H1 (cell line): ENCODE data around the gene PGF. TPM values are rescaled to one million over a fixed set of nuclear protein-coding genes. Genes with fewer than 3 reads are reported as not detected.

ENCODE experiments used
- CTCF ChIA-PET: fragments of 300-600 bp; sonication (Branson Sonifier 250); formaldehyde crosslinking; loops from one replicate; lab custom pipeline; 2021; ENCODE audit not compliant: partially characterized antibody; lab: Charles Lee
- POLR2A ChIA-PET: fragments of 300-600 bp; sonication (Branson Sonifier 250); formaldehyde crosslinking; loops from one replicate; lab custom pipeline; 2021; ENCODE audit warnings: inconsistent platforms; ENCODE audit not compliant: partially characterized antibody; lab: Charles Lee
- DNase-seq, 2 experiments: peaks; one replicate each; pipeline versions ENCODE4 v3.0.0 to v3.0.0-alpha.2; 2010 to 2022; ENCODE audit warnings: low spot score in 2 of 2, low read depth in 1 of 2, mixed read lengths in 1 of 2
- FAIRE-seq: peaks from 2 replicates; lab custom pipeline; 2011; peaks lifted over from hg19 to GRCh38; lab: Jason Lieb, UNC
- H2AFZ ChIP-seq: 2 replicates; pipeline ENCODE4 v1.8.1; 2012; ENCODE audit warnings: low read length, inconsistent platforms
- H2AK5ac ChIP-seq: 2 replicates; pipeline ENCODE4 v1.6.1; 2013; ENCODE audit warnings: low read depth, low read length
- H2BK120ac ChIP-seq: replicated peaks from 2 replicates; pipeline ENCODE3; 2013; ENCODE audit warnings: low read depth, low read length, inconsistent platforms
- H2BK12ac ChIP-seq: 2 replicates; pipeline ENCODE4 v1.6.1; 2013; ENCODE audit warnings: low read depth, low read length
- H2BK15ac ChIP-seq: 2 replicates; pipeline ENCODE4 v1.6.1; 2013; ENCODE audit warnings: low read length
- H2BK20ac ChIP-seq: 2 replicates; pipeline ENCODE4 v1.6.1; 2013; ENCODE audit warnings: low read length
- H2BK5ac ChIP-seq: 2 replicates; pipeline ENCODE4 v1.6.1; 2013; ENCODE audit warnings: low read depth, low read length
- H3K14ac ChIP-seq: 2 replicates; pipeline ENCODE4 v1.6.1; 2013; ENCODE audit warnings: inconsistent platforms; ENCODE audit not compliant: insufficient read length
- H3K18ac ChIP-seq: 2 replicates; pipeline ENCODE4 v1.6.1; 2013; ENCODE audit warnings: low read length; ENCODE audit errors: extremely low read depth
- H3K23ac ChIP-seq: 2 replicates; pipeline ENCODE4 v1.6.1; 2013; ENCODE audit warnings: inconsistent platforms; ENCODE audit not compliant: insufficient read length
- H3K23me2 ChIP-seq: 2 replicates; pipeline ENCODE4 v1.6.1; 2013; ENCODE audit warnings: low read depth, low read length
- H3K27ac ChIP-seq: 2 replicates; pipeline ENCODE4 v1.6.1; 2011; ENCODE audit warnings: low read depth, low read length, inconsistent platforms
- H3K27me3 ChIP-seq, 4 experiments: replicated peaks in 1 of 4; 1 replicate in 1 of 4; 2 replicates in 3 of 4; pipeline versions ENCODE4 v1.6.1 to v1.8.1; 2011 to 2013; ENCODE audit warnings: low read length in 3 of 4, mild to moderate bottlenecking in 3 of 4, inconsistent platforms in 2 of 4, mixed read lengths in 2 of 4, moderate library complexity in 1 of 4; ENCODE audit not compliant: control insufficient read depth in 3 of 4, insufficient read depth in 3 of 4; ENCODE audit errors: extremely low read depth in 1 of 4
- H3K36me3 ChIP-seq, 4 experiments: 2 replicates each; pipeline versions ENCODE4 v1.6.1 to v1.8.1; 2011 to 2013; ENCODE audit warnings: mild to moderate bottlenecking in 4 of 4, low read length in 3 of 4, moderate library complexity in 2 of 4, control low read depth in 1 of 4, inconsistent platforms in 1 of 4; ENCODE audit not compliant: insufficient read depth in 4 of 4, control insufficient read depth in 2 of 4
- H3K4ac ChIP-seq: replicated peaks from 2 replicates; pipeline ENCODE3; 2013; ENCODE audit warnings: low read length, low read depth, mixed read lengths, inconsistent platforms; ENCODE audit not compliant: insufficient read length
- H3K4me1 ChIP-seq, 4 experiments: replicated peaks in 1 of 4; 1 replicate in 1 of 4; 2 replicates in 3 of 4; pipeline versions ENCODE4 v1.6.1 to v1.8.1; 2011 to 2013; ENCODE audit warnings: low read length in 3 of 4, inconsistent platforms in 2 of 4, mixed read lengths in 1 of 4; ENCODE audit not compliant: insufficient read depth in 4 of 4, control insufficient read depth in 3 of 4
- H3K4me2 ChIP-seq, 2 experiments: 2 replicates each; pipeline versions ENCODE4 v1.6.1 to v1.8.1; 2011 to 2013; ENCODE audit warnings: low read depth in 2 of 2, low read length in 2 of 2, control low read depth in 1 of 2, inconsistent platforms in 1 of 2, mild to moderate bottlenecking in 1 of 2; ENCODE audit not compliant: insufficient read depth in 1 of 2
- H3K4me3 ChIP-seq, 4 experiments: fragments of 200-600, 300-600 bp in 1 of 4; sonication (generic), shearing (Covaris generic), sonication (Bioruptor Twin) in 1 of 4; 2 replicates each; pipeline versions ENCODE4 v1.5.1 to v1.8.1; 2011 to 2016; ENCODE audit warnings: low read length in 4 of 4, low read depth in 3 of 4, control low read depth in 2 of 4, inconsistent platforms in 2 of 4, mild to moderate bottlenecking in 2 of 4, mixed read lengths in 1 of 4, moderate library complexity in 1 of 4; ENCODE audit not compliant: insufficient read depth in 2 of 4; ENCODE audit errors: extremely low read depth in 1 of 4
- H3K56ac ChIP-seq: replicated peaks from 2 replicates; pipeline ENCODE3; 2013; ENCODE audit warnings: low read depth, mild to moderate bottlenecking, mixed read lengths, low read length, inconsistent platforms; ENCODE audit not compliant: insufficient read length
- H3K79me1 ChIP-seq: 2 replicates; pipeline ENCODE4 v1.6.1; 2013; ENCODE audit warnings: low read depth, low read length, control low read depth
- H3K79me2 ChIP-seq, 2 experiments: 2 replicates each; pipeline versions ENCODE4 v1.6.1 to v1.8.1; 2012 to 2013; ENCODE audit warnings: low read length in 2 of 2, mild to moderate bottlenecking in 2 of 2, inconsistent platforms in 1 of 2; ENCODE audit not compliant: insufficient read depth in 2 of 2, control insufficient read depth in 1 of 2
- H3K9ac ChIP-seq, 4 experiments: replicated peaks in 1 of 4; 1 replicate in 1 of 4; 2 replicates in 3 of 4; pipeline versions ENCODE4 v1.6.1 to v1.8.1; 2011 to 2013; ENCODE audit warnings: low read depth in 3 of 4, low read length in 3 of 4, control low read depth in 2 of 4, mild to moderate bottlenecking in 2 of 4, moderate library complexity in 2 of 4, inconsistent platforms in 1 of 4; ENCODE audit errors: extremely low read depth in 1 of 4
- H3K9me3 ChIP-seq, 2 experiments: 2 replicates each; pipeline versions ENCODE4 v1.6.1 to v1.8.1; 2012 to 2013; ENCODE audit warnings: mild to moderate bottlenecking in 2 of 2, moderate library complexity in 2 of 2, control low read depth in 1 of 2, inconsistent platforms in 1 of 2, low read depth in 1 of 2, low read length in 1 of 2, mixed read lengths in 1 of 2; ENCODE audit not compliant: insufficient read depth in 2 of 2
- H4K20me1 ChIP-seq, 2 experiments: replicated peaks in 1 of 2; 2 replicates each; pipeline versions ENCODE3 to v1.8.1; 2011 to 2013; ENCODE audit warnings: inconsistent platforms in 2 of 2, low read length in 2 of 2, mild to moderate bottlenecking in 1 of 2; ENCODE audit not compliant: insufficient read depth in 2 of 2, control insufficient read depth in 1 of 2
- H4K5ac ChIP-seq: 2 replicates; pipeline ENCODE4 v1.6.1; 2013; ENCODE audit warnings: low read length, low read depth, mixed read lengths, inconsistent platforms; ENCODE audit not compliant: insufficient read length
- H4K8ac ChIP-seq: 2 replicates; pipeline ENCODE4 v1.8.0; 2013; ENCODE audit warnings: mild to moderate bottlenecking, moderate library complexity, low read length, inconsistent platforms; ENCODE audit not compliant: insufficient read depth; ENCODE audit errors: extremely low read depth
- H4K91ac ChIP-seq: replicated peaks from 2 replicates; pipeline ENCODE3; 2013; ENCODE audit warnings: low read length, mixed read lengths, inconsistent platforms; ENCODE audit not compliant: insufficient read length
- SP2 ChIP-seq: IDR thresholded peaks from 2 replicates; pipeline ENCODE4 v1.6.1; 2012; ENCODE audit warnings: mild to moderate bottlenecking, low read length, inconsistent platforms
- TBP ChIP-seq: IDR thresholded peaks from 2 replicates; pipeline ENCODE4 v1.6.1; 2011; ENCODE audit warnings: low read depth, low read length, improper control_type of control experiment
- WGBS, 2 experiments: shearing (Covaris generic) in 1 of 2; methylation state at CpG; one replicate each; pipeline versions ENCODE4 v1.1.6 to v1.1.7; 2013 to 2015; ENCODE audit warnings: low lambda C conversion rate in 2 of 2, mixed read lengths in 2 of 2, inconsistent platforms in 1 of 2, low coverage in 1 of 2, missing lambda C conversion rate in 1 of 2; ENCODE audit not compliant: insufficient replicate concordance in 2 of 2, insufficient coverage in 1 of 2, insufficient read length in 1 of 2; ENCODE audit errors: extremely low coverage in 1 of 2, missing lambda C conversion rate in 1 of 2; 5-methylcytosine and 5-hydroxymethylcytosine counted together
- polyA plus RNA-seq, 7 experiments: library from polyadenylated mRNA; depleted of rRNA in 3 of 7; stranded (reverse) in 5 of 7; unstranded in 2 of 7; fragments of >200 nt in 5 of 7; fragments of 200-250 nt in 2 of 7; gene quantifications; 1 replicate in 5 of 7; 2 replicates in 1 of 7; 4 replicates in 1 of 7; pipeline versions ENCODE4 v1.2.1 to v1.2.3, GENCODE V29; 2011 to 2013; ENCODE audit warnings: missing spikeins in 2 of 7, mixed read lengths in 2 of 7
- total RNA-seq: library from RNA; stranded (reverse); fragmentation: NEBNext Ultra II Directional; extraction: Animal tissue kit (Norgen Biotek cat#: 25700); gene quantifications from 2 replicates; pipeline ENCODE4 v1.2.1, GENCODE V29; 2021

Gene PGF
- total and polyA plus RNA-seq, 2 of the 8 experiments (the other 6 are each of a cell fraction or from before 2014, with no cell fraction given): 2.1 to 4.1 TPM

DNA sequence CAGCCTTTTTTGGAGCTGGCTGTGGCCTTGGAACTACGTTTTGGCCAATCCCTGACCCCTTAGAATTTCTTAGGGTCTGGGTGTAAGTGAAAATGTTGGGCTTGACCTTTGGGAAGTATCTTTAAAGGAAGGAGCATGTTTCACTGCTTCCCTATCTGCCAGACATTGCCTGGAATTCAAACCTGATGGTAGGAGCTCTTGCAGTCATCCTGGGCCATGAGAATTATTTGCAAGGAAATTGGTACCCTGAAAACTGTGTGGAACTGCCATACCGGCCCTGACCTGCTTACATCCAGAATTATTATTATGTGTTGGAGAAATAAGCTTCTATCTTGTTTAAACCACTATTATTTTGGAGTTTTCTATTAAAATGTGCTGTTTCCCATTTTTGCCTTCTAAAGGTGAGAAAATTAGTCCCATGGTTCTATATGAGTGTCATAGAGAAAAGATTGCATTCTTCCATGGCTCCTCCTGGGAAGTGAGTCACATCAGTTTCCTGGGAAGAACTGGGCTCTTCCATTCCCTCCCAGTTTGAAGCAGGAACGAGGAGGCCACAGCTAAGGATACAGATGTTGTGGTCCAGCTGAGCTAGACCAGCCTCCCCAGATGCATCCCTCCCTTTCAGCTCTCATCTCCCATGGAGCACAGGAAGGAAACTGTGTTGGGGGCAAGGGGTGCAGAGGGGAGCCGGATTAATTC, 9.5 kb upstream of the PGF start:
- FAIRE-seq (no peak), DNase-seq (no peak)
- no peaks in the 10 kb centered on the region for H3K36me3 ChIP-seq
- H3K4me2 ChIP-seq: no peak overlapping the region
- peaks cover 0 to 6% (median 0%) of the 10 kb centered on the region in 4 experiments; a peak in 3 of 7 replicates for H3K4me1 ChIP-seq
- no peak overlapping the region for H2AK5ac ChIP-seq
- H3K79me2 ChIP-seq: no peaks in the 10 kb centered on the region
- no peaks in the 10 kb centered on the region for H3K9me3 ChIP-seq
- no peak overlapping the region for H3K23ac ChIP-seq
- ChIA-PET CTCF (interaction anchor here (0.7 to 11.8 kb wide), 9 partner anchors 10 to 346 kb away, joined by 3 to 146 read pairs (median 3); partner anchors contain the start of gene PGF), POLR2A (interaction anchor here (0.7 to 3.6 kb wide), 4 partner anchors 10 to 50 kb away, joined by 3 to 16 read pairs (median 3); partner anchors contain the start of gene PGF)
- H3K18ac ChIP-seq: no peak overlapping the region
- no peak overlapping the region for H3K9ac ChIP-seq
- no peak overlapping the region for H4K8ac ChIP-seq
- H3K23me2 ChIP-seq: no peaks in the 10 kb centered on the region
- no peak overlapping the region for H4K5ac ChIP-seq
- no peak overlapping the region for H2AFZ ChIP-seq
- no peak overlapping the region for H2BK5ac ChIP-seq
- no peak overlapping the region for H2BK15ac ChIP-seq
- no peak overlapping the region for H3K14ac ChIP-seq
- no peak overlapping the region for H2BK12ac ChIP-seq
- WGBS, 2 experiments: 78% methylated on average over 4 of the region's 4 CpGs; no CpG with 5 or more reads in 1 of the 2 experiments
- H3K56ac ChIP-seq: no peak overlapping the region
- H2BK120ac ChIP-seq: no peak overlapping the region
- H4K20me1 ChIP-seq: no peaks in the 10 kb centered on the region
- no peaks in the 10 kb centered on the region for H3K79me1 ChIP-seq
- no peak overlapping the region for H3K4me3 ChIP-seq
- H4K91ac ChIP-seq: no peak overlapping the region
- H2BK20ac ChIP-seq: no peak overlapping the region
- no peaks in the 10 kb centered on the region for H3K27me3 ChIP-seq
- H3K4ac ChIP-seq: no peak overlapping the region
- H3K27ac ChIP-seq: no peak overlapping the region
- TF ChIP-seq TBP: no peak
- no peak for TF ChIP-seq SP2
